HG02571 (cell line): ENCODE measurements around the gene PARVA.

ENCODE experiments used
- ATAC-seq: cut with Tn5 transposase; IDR thresholded peaks from one replicate; pipeline ENCODE4 v1.9.1; 2021; ENCODE audit warnings: mild to moderate bottlenecking, moderate library complexity; ENCODE audit not compliant: unreplicated experiment

PARVA gene

GRCh38 chr11:12524865-12525264, 147.5 kb downstream of the PARVA start:
- ATAC-seq: no peak

- no peak for ATAC-seq
Observed at GRCh38 chr11:12525466-12526055, 148.2 kb downstream of the PARVA start.

GRCh38 chr11:12526789-12527188, 149.4 kb downstream of the PARVA start:
- ATAC-seq: no peak

GRCh38 chr11:12528487-12528886, 151.1 kb downstream of the PARVA start:
- no peak for ATAC-seq

- no peak for ATAC-seq
Observed at GRCh38 chr11:12529041-12529440, 151.7 kb downstream of the PARVA start.

- ATAC-seq: no peak
Observed at GRCh38 chr11:12529793-12530192, 152.4 kb downstream of the PARVA start.

GRCh38 chr11:12531020-12531419, 153.6 kb downstream of the PARVA start:
- ATAC-seq: no peak

GRCh38 chr11:12531681-12532080, 154.3 kb downstream of the PARVA start:
- ATAC-seq: no peak

GRCh38 chr11:12532580-12532979, 155.2 kb downstream of the PARVA start:
- no peak for ATAC-seq

GRCh38 chr11:12534549-12534948, 157.2 kb downstream of the PARVA start:
- no peak for ATAC-seq

GRCh38 chr11:12535321-12535720, 157.9 kb downstream of the PARVA start:
- no peak for ATAC-seq

- ATAC-seq: no peak
Observed at GRCh38 chr11:12536566-12536965, 159.2 kb downstream of the PARVA start.

- ATAC-seq: no peak
Observed at GRCh38 chr11:12537778-12538401, 160.5 kb downstream of the PARVA start.

GRCh38 chr11:12538889-12539421, 161.6 kb downstream of the PARVA start:
- ATAC-seq: no peak

GRCh38 chr11:12539572-12539971, 162.2 kb downstream of the PARVA start:
- ATAC-seq: no peak

GRCh38 chr11:12540075-12540680, 162.8 kb downstream of the PARVA start:
- no peak for ATAC-seq

- ATAC-seq: no peak
Observed at GRCh38 chr11:12540913-12541582, 163.7 kb downstream of the PARVA start.

- ATAC-seq: no peak
Observed at GRCh38 chr11:12541583-12542151, 164.3 kb downstream of the PARVA start.

GRCh38 chr11:12542186-12542935, 165.0 kb downstream of the PARVA start:
- ATAC-seq: no peak

- ATAC-seq: no peak
Observed at GRCh38 chr11:12543596-12544415, 166.4 kb downstream of the PARVA start.
